Measurements from ENCODE around the gene MAP1LC3B2. TPM values are rescaled to one million over a fixed set of nuclear protein-coding genes. Genes with fewer than 3 reads are reported as not detected.

MAP1LC3B2 gene
- total RNA-seq, 1 donor from 2014 or later = 4.1 TPM

DNA sequence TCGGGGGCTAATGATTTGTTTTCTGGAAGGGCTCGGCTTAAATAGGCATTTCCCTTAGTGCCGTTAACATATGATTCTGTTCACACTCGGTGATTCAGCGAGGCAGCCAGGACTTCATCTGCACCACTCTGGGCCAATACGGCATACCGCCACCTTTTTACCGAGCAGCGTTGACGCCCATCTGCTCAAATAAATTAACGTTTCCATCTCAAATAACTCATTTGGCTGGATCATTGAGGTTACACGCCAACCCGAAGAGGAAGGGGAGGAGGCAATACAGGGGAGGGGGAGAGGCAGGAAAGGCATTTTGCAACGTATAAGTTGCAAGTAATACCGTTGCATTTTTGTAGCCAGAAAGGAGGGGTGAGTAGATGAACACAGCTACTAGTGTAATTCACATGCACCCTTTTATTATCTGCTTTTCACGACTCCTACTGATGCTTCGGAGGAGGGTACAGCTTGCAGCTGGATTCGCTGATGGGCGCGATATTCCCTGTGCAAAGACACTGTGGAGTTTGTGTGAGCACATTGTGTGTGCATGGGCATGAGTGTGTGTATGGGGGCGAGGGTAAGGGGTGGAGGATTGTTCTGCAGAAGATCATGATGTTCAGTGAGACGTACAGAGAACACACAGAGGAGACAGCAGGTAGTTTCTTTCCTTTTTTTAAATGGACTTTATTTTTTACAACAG is 45.9 kb downstream of the MAP1LC3B2 start:
- Mint-ChIP-seq H3K27ac (ENCODE audit: unreplicated experiment) (no peak overlapping the region), H3K4me1 (ENCODE audit: low read depth) (peaks cover 30% of the 10 kb centered on the region)

DNA sequence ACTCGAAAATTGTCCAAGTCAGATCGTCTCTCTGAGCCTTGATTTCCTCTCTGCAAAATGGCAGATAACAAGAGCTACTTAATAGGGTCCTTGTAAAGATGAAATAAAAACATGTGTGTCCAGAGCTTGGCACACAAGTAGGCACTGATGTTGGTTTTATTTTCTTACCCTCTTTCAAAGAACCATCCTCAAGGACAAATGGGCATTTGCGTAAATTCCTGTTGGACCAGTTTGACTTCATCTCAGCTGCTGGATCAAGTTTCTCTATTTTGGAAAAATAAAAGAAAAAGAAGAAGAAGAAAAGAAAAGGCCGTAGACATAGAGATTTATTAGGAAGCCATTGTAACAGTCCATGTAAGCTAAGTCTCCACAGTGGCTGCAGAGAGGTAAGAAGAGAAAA is 47.2 kb downstream of the MAP1LC3B2 start:
- peaks cover 31% of the 10 kb centered on the region for H3K4me1 Mint-ChIP-seq (ENCODE audit: low read depth)
- H3K9me3 Mint-ChIP-seq (ENCODE audit: low read depth) = no peaks in the 10 kb centered on the region
- no peaks in the 10 kb centered on the region for H3K27me3 Mint-ChIP-seq (ENCODE audit: low read depth)
- DNase-seq (ENCODE audit: low spot score) = no peak
- H3K27ac Mint-ChIP-seq (ENCODE audit: unreplicated experiment) = no peak overlapping the region
- H3K4me3 Mint-ChIP-seq (ENCODE audit: unreplicated experiment) = no peak overlapping the region
- TF ChIP-seq, protein P1, sequence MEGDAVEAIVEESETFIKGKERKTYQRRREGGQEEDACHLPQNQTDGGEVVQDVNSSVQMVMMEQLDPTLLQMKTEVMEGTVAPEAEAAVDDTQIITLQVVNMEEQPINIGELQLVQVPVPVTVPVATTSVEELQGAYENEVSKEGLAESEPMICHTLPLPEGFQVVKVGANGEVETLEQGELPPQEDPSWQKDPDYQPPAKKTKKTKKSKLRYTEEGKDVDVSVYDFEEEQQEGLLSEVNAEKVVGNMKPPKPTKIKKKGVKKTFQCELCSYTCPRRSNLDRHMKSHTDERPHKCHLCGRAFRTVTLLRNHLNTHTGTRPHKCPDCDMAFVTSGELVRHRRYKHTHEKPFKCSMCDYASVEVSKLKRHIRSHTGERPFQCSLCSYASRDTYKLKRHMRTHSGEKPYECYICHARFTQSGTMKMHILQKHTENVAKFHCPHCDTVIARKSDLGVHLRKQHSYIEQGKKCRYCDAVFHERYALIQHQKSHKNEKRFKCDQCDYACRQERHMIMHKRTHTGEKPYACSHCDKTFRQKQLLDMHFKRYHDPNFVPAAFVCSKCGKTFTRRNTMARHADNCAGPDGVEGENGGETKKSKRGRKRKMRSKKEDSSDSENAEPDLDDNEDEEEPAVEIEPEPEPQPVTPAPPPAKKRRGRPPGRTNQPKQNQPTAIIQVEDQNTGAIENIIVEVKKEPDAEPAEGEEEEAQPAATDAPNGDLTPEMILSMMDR (IDR thresholded peaks at IDR 0.05) = no peak
- H3K36me3 Mint-ChIP-seq (ENCODE audit: low read depth) = no peaks in the 10 kb centered on the region

More for the DNA sequence above, 45.9 kb downstream of the MAP1LC3B2 start:
- TF ChIP-seq, protein P1 (IDR thresholded peaks at IDR 0.05) = no peak
- Mint-ChIP-seq H3K4me3 (ENCODE audit: unreplicated experiment) (no peak overlapping the region), H3K27me3 (ENCODE audit: low read depth) (no peaks in the 10 kb centered on the region), H3K9me3 (ENCODE audit: low read depth) (no peaks in the 10 kb centered on the region), H3K36me3 (ENCODE audit: low read depth) (no peaks in the 10 kb centered on the region)
- DNase-seq (ENCODE audit: low spot score) = no peak

DNA sequence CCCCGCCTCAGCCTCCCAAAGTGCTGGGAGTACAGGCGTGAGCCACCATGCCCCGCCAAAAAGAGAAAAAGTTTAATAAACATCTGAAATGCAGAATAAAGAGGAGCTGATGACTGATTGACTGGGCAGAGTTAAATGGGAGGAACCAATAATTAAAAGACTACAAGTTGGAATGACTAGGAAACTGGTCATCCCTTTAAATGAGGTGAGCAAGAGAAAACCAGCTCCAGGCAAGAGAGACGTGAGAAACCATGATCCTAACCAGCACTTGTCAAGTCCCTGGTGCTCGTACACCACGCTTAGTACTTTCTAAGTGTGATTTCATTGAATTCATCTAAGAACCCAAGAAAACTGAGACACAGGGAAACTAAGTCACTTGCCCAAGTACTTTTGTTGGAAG is 47.9 kb downstream of the MAP1LC3B2 start:
- Mint-ChIP-seq H3K36me3 (ENCODE audit: low read depth) (no peaks in the 10 kb centered on the region), H3K4me1 (ENCODE audit: low read depth) (peaks cover 27% of the 10 kb centered on the region), H3K4me3 (ENCODE audit: unreplicated experiment) (no peak overlapping the region), H3K9me3 (ENCODE audit: low read depth) (no peaks in the 10 kb centered on the region), H3K27ac (ENCODE audit: unreplicated experiment) (no peak overlapping the region), H3K27me3 (ENCODE audit: low read depth) (no peaks in the 10 kb centered on the region)
- TF ChIP-seq, protein P1 (IDR thresholded peaks at IDR 0.05) = no peak
- no peak for DNase-seq (ENCODE audit: low spot score)

DNA sequence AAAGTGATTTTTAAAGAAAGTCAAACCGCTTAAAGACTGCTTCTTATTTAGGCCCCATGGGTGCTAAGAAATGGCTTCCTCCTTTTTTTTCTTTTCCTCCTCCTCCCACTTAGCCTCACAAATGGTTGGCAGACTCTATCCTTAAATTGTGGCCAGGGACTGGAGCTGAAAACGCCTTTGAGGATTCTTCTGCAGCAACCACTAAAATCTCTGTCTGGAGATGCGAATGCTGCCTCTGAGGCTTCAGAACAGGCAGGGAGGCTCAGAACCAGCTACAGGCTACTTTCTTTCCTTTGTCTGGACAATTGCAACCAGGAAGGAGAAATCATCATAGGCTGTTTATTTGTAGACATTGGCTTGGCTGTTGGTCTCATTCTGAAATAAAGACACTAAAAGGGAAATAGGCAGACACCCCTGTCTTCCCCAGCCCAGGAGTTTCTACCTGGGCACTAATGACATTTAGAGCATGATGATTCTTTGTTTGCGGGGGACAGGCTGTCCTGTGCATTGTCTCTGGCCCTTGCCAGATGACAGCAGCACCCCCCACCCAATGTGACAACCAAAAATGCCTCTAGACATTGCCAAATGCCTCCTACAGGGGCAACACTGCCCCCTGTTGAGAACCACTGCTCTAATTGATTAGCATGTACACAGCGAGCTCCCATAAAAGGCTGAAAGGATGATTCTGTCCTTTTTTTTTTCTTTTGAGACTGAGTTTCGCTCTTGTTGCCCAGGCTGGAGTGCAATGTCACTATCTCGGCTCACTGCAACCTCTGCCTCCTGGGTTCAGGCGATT is 50.3 kb downstream of the MAP1LC3B2 start:
- no peak for DNase-seq (ENCODE audit: low spot score)
- Mint-ChIP-seq H3K4me1 (ENCODE audit: low read depth) (peaks cover 10% of the 10 kb centered on the region), H3K9me3 (ENCODE audit: low read depth) (no peaks in the 10 kb centered on the region), H3K4me3 (ENCODE audit: unreplicated experiment) (no peak overlapping the region), H3K36me3 (ENCODE audit: low read depth) (no peaks in the 10 kb centered on the region), H3K27ac (ENCODE audit: unreplicated experiment) (no peak overlapping the region), H3K27me3 (ENCODE audit: low read depth) (no peaks in the 10 kb centered on the region)
- TF ChIP-seq, protein P1 (IDR thresholded peaks at IDR 0.05) = peak; percentile 66

DNA sequence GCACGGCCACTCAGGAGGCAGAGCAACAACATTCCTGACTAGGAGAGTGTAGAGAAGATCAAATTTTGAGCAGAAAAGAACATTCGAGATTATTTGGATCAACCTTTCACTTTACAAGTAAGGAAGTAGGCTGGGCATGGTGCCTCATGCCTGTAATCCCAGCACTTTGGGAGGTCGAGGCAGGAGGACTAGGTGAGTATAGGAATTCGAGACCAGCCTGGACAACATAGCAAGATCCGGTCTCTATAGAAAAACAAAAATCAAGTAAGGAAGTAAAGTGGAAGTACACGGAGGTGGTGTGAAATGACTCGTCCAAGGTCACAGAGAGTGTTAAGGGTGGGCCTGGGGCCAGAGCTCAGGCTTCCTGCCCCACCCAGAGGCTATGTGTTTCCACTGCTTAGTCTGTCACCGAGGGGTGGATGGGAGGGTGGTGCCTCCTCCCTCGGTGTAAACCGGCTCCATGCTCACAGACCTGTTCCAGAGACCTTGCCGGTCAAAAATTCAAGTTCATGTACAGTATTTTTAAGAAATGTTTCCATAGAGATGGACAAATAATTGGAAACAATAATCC is 51.9 kb downstream of the MAP1LC3B2 start:
- Mint-ChIP-seq H3K27me3 (ENCODE audit: low read depth) (no peaks in the 10 kb centered on the region), H3K9me3 (ENCODE audit: low read depth) (no peaks in the 10 kb centered on the region), H3K4me3 (ENCODE audit: unreplicated experiment) (no peak overlapping the region), H3K36me3 (ENCODE audit: low read depth) (no peaks in the 10 kb centered on the region), H3K4me1 (ENCODE audit: low read depth) (peaks cover 14% of the 10 kb centered on the region), H3K27ac (ENCODE audit: unreplicated experiment) (no peak overlapping the region)
- DNase-seq (ENCODE audit: low spot score) = no peak
- TF ChIP-seq, protein P1 (IDR thresholded peaks at IDR 0.05) = no peak
